ACC112 (cell line): Measurements from ENCODE around the gene QKI.
"Not testable (repeated sequence)": the region's sequence is repeated elsewhere in the genome, so short reads cannot be mapped to it uniquely, and the experiment has no call there.

Source experiments
- H2AFZ ChIP-seq: fragments of 200-600 bp; sonication (generic); one replicate; pipeline ENCODE4 v1.6.0; 2017; ENCODE audit warnings: antibody characterized with exemption, low read length; ENCODE audit not compliant: unreplicated experiment
- H3K27ac ChIP-seq: fragments of 200-600 bp; sonication (generic); 2 replicates; pipeline ENCODE4 v1.5.1; 2014; ENCODE audit warnings: low read depth, mild to moderate bottlenecking, antibody characterized with exemption, low read length, moderate library complexity
- H3K27me3 ChIP-seq: fragments of 200-600 bp; sonication (generic); 2 replicates; pipeline ENCODE4 v1.6.1; 2014; ENCODE audit warnings: mild to moderate bottlenecking, antibody characterized with exemption, low read length, moderate library complexity, mixed read lengths; ENCODE audit not compliant: insufficient read depth
- H3K36me3 ChIP-seq: fragments of 200-600 bp; sonication (generic); 2 replicates; pipeline ENCODE4 v1.6.1; 2016; ENCODE audit warnings: mild to moderate bottlenecking, antibody characterized with exemption, low read length, moderate library complexity, mixed read lengths; ENCODE audit not compliant: insufficient read depth
- H3K4me1 ChIP-seq: fragments of 200-600 bp; sonication (generic); one replicate; pipeline ENCODE4 v1.6.1; 2016; ENCODE audit warnings: low read length, mixed read lengths; ENCODE audit not compliant: insufficient read depth, unreplicated experiment, control insufficient read depth
- H3K4me3 ChIP-seq: fragments of 200-600 bp; sonication (generic); 2 replicates; pipeline ENCODE4 v1.5.1; 2014; ENCODE audit warnings: mild to moderate bottlenecking, low read depth, low read length
- H3K79me2 ChIP-seq: fragments of 200-600 bp; sonication (generic); one replicate; pipeline ENCODE4 v1.6.0; 2016; ENCODE audit warnings: low read length; ENCODE audit not compliant: control insufficient read depth, unreplicated experiment, insufficient read depth

The QKI gene

DNA sequence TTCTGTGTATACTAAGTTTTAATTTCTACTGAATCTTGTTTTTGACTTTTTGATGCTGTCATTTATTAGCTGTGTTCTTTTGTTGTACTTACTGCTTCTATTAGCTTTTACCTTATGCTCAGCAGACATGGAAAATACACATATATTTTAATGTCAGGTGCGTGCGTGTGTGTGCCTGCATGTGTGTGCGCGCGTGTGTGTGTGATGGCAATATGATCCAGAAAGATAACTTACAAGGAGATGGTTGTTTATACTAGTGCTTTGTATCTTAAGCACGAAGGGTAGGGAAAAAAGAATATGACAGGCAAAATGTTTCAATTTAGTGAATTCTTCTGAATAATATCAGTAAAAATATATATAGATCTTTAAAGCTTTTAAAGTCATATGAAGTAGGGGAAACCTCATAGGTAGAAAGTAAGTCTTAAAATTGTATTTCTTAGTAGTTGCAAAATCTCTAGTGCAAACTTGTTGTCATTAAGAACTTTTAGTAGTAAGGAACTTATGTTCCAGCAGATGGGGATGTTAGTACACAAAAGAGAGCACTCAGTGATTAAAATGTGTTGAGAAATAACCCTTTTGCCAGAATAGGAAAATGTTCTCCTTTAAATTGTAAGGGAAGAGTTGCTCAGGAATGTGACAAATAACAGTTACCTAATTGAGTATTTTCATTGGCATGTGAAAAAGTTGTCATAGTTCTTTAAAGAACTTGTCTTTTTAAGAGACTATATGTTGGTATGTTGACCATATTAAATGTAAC lies 13.2 kb downstream of the QKI start:
- Histone ChIP-seq H3K36me3 (no peaks in the 10 kb centered on the region), H3K4me1 (peaks cover 33% of the 10 kb centered on the region), H3K79me2 (peaks cover 97% of the 10 kb centered on the region)

DNA sequence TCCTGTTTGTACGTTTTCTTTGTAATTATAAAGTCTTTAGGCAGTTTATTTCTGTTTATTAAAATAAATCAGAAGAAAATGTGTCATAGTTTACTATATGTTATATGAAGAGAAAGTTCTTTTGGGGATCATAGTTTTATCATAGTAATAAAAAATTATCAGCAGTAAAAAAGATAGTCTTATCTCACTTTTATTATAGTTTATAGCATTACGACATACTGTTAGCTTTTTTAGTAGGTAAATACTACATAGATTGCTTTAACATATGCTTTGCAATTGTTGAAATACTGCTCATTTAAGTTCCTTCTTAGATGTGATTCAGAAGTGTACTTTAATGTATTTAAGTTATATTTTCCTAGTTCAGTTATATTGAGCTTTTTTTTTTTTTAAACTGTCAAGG lies 13.9 kb downstream of the QKI start:
- no peak overlapping the region for H3K4me3 ChIP-seq
- no peaks in the 10 kb centered on the region for H3K27me3 ChIP-seq
- no peak overlapping the region for H2AFZ ChIP-seq
- H3K36me3 ChIP-seq, result no peaks in the 10 kb centered on the region
- peaks cover 26% of the 10 kb centered on the region for H3K4me1 ChIP-seq
- peak overlapping the region; percentile 15; the same call in 1 of the 2 replicates for H3K27ac ChIP-seq
- peaks cover 97% of the 10 kb centered on the region for H3K79me2 ChIP-seq

More for the DNA sequence above, 13.2 kb downstream of the QKI start:
- no peak overlapping the region for H3K4me3 ChIP-seq
- H3K27me3 ChIP-seq, result no peaks in the 10 kb centered on the region
- H3K27ac ChIP-seq, result peak overlapping the region; percentile 15; the same call in 1 of the 2 replicates
- H2AFZ ChIP-seq, result no peak overlapping the region

DNA sequence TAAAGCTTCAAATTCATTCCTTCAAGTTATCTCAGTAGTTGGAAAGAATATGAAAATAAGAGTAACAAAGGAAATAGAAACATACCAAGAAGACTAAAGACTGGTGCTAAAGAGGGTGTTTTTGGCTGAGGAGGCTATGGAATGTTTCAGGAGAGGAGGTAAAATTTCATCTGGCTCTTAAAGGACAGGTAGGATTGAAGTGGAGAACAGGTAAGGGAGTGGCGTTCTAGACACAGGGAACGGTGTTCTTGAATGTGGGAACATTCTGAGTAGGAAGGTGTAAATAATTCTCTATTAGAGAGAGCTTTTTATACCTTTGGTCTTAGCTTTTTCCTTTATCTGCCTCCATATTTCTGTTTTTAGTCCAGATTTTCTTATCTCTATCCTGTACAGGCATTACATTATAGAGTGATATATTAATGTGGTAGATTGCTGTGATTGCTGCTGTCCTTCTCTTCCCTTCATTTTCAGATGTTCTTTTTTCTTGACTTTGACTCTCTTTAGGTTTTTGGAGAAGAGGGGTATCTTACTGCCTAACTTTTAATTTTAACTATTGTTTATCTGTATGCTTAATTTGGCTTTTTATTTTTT lies 15.4 kb downstream of the QKI start:
- no peaks in the 10 kb centered on the region for H3K36me3 ChIP-seq
- H3K4me3 ChIP-seq, result no peak overlapping the region
- H3K27ac ChIP-seq, result no peak overlapping the region
- peaks cover 93% of the 10 kb centered on the region for H3K79me2 ChIP-seq
- peaks cover 17% of the 10 kb centered on the region for H3K4me1 ChIP-seq
- no peaks in the 10 kb centered on the region for H3K27me3 ChIP-seq
- H2AFZ ChIP-seq, result no peak overlapping the region

DNA sequence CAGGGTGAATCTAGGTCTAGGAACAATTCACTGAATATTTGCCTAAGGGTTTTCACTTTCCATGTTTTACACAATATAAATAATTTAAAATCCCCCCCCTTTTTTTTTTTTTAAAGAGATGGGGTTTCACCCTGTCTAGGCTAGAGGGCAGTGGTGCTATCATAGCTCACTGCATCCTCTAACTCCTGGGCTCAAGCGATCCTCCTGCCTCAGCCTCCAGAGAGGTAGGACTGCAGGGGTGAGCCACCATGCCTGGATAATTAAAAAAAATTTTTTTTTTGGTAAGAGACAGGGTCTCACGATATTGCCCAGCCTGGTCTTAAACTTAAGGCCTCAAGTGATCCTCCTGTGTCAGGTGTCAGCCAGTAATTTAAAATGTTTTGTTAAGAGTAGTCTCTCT lies 17.8 kb downstream of the QKI start:
- Histone ChIP-seq H3K27ac (no peak overlapping the region), H3K4me3 (no peak overlapping the region), H3K36me3 (no peaks in the 10 kb centered on the region), H3K27me3 (no peaks in the 10 kb centered on the region), H3K4me1 (peaks cover 18% of the 10 kb centered on the region), H2AFZ (no peak overlapping the region), H3K79me2 (peaks cover 94% of the 10 kb centered on the region)

DNA sequence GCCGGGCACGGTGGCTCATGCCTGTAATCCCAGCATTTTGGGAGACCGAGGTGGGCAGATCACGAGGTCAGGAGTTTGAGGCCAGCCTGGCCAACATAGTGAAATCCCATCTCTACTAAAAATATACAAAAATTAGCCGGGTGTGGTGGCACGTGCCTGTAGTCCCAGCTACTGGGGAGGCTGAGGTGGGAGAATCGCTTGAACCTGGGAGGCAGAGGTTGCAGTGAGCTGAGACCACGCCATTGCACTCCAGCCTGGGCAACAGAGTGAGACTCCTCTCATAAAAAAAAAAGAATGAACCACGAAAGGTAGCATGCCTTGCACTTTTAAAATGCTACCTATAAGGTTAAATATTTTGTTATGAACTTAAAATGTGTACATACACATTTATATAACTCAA lies 19.0 kb downstream of the QKI start:
- H2AFZ ChIP-seq, H3K27me3 ChIP-seq, H3K36me3 ChIP-seq, H3K27ac ChIP-seq, H3K4me3 ChIP-seq: not testable (repeated sequence)
- Histone ChIP-seq H3K79me2 (peaks cover 95% of the 10 kb centered on the region), H3K4me1 (peaks cover 16% of the 10 kb centered on the region)

DNA sequence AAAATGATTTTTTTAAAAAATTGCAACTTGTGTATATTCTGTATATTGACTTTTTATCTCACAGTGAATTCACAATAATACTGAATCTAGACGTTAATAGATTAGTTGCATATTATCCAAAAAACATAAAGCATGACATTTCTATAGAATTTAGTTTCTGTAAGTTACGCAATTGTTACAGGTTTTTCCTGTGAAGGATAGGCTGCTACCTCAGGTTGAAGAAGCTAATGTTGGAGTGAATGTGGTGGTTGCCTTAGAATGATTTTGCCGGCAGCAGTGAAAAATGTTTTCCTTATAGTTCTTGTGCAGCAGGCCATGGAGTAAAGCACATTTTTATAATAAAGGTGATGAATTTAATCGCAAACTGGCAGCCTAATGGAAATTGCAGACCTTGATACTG lies 20.5 kb downstream of the QKI start:
- peaks cover 16% of the 10 kb centered on the region for H3K4me1 ChIP-seq
- no peak overlapping the region for H3K27ac ChIP-seq
- no peak overlapping the region for H3K4me3 ChIP-seq
- H3K27me3 ChIP-seq, result no peaks in the 10 kb centered on the region
- peaks cover 93% of the 10 kb centered on the region for H3K79me2 ChIP-seq
- H2AFZ ChIP-seq, result no peak overlapping the region
- H3K36me3 ChIP-seq, result no peaks in the 10 kb centered on the region

DNA sequence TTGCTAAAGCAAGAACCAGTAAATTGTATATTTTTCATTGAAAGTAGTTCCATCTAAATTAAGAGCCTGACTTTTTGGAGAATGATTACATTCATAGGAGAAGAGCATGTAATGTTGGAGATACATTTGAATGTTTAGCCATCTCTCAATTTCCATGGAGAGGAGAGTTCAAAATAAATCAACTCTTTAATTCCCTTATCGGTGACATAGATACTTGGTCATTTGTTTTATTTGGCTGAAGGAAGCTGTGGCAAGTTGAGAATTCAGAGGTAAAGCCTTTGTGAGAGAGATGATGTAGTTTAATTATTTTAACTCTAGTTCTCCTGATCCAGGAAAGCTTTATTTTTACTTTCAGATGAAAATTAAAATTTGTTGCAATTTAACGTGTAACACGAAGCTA lies 22.3 kb downstream of the QKI start:
- Histone ChIP-seq H3K27me3 (no peaks in the 10 kb centered on the region), H2AFZ (no peak overlapping the region), H3K27ac (no peak overlapping the region), H3K79me2 (peaks cover 93% of the 10 kb centered on the region), H3K36me3 (no peaks in the 10 kb centered on the region), H3K4me1 (peaks cover 9% of the 10 kb centered on the region), H3K4me3 (no peak overlapping the region)

DNA sequence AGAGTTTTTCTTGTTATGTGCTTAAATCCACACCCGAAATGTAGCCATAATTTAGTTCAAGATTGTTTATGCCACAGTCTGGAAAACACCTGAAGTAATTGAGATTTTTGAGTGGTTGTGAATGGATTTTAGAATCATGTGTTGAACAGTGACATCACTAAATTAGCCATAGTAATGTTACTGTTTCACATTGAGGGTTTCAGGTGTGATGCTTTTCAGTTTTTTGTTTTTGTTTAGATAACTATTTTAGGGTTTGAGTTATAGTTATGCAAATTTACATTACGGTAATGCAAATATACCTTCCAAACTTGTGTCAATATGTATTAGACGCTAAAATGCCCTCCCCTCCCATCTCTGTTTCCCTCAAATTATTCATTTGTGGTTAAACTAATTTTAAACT lies 22.9 kb downstream of the QKI start:
- Histone ChIP-seq H2AFZ (no peak overlapping the region), H3K4me3 (no peak overlapping the region), H3K27ac (no peak overlapping the region)

DNA sequence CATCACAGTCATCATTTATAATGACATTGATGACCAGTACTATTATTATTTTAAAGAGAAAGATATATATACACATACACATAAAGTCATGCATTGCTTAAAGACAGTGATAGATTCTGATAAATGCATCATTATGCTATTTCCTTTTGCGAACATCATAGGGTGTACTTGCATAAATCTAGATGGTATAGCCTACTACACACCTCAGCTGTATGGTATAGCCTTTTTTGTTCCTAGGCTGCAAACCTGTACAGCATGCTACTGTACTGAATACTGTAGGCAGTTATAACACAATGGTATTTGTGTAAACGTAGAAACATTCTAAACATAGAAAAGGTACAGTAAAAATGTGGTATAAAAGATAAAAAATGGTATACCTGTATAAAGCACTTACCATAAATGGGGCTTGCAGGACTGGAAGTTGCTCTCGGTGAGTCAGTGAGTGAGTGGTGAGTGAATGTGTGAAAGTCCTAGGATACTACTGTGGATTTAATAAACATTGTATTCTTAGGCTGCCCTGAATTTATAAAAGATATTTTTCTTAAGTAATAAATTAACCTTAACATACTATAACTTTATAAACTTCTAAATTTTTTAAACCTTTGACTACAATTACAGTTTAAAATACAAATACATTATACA lies 23.9 kb downstream of the QKI start:
- Histone ChIP-seq H2AFZ (no peak overlapping the region), H3K27ac (no peak overlapping the region), H3K4me3 (no peak overlapping the region), H3K4me1 (peaks cover 9% of the 10 kb centered on the region), H3K36me3 (no peaks in the 10 kb centered on the region), H3K27me3 (no peaks in the 10 kb centered on the region), H3K79me2 (peaks cover 93% of the 10 kb centered on the region)

More for the DNA sequence above, 22.9 kb downstream of the QKI start:
- H3K79me2 ChIP-seq, result peaks cover 93% of the 10 kb centered on the region
- no peaks in the 10 kb centered on the region for H3K36me3 ChIP-seq
- no peaks in the 10 kb centered on the region for H3K27me3 ChIP-seq
- peaks cover 9% of the 10 kb centered on the region for H3K4me1 ChIP-seq

DNA sequence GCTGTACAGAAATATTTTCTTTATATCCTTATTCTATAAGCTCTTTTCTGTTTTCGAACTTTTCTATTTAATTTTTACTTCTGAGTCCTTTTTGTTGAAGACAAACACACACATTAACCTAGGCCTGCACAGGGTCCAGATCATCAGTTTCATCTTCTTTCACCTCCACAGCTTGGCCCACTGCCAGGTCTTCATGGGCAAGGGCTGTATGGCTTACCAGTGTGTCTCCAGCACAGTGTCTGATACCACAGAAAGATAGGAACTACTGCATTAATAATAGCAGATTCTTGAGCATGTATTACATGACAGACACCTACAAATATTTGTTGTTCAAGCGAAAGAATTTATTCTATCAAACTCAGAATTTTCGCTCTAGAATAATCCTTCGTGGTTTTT lies 24.4 kb downstream of the QKI start:
- no peak overlapping the region for H3K27ac ChIP-seq
- H3K79me2 ChIP-seq, result peaks cover 93% of the 10 kb centered on the region
- no peaks in the 10 kb centered on the region for H3K36me3 ChIP-seq

DNA sequence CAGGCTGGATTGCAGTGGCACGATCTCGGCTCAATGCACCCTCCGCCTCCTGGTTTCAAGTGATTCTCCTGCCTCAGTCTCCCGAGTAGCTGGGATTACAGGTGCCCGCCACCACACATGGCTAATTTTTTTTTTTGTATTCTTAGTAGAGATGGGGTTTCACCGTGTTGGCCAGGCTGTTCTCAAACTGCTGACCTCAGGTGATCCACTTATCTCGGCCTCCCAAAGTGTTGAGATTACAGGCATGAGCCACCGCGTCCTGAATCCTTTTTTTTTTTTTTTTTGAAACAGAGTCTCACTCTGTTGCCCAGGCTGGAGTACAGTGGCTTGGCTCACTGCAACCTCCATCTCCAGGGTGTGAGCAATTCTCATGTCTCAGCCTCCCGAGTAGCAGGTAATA lies 24.9 kb downstream of the QKI start:
- not testable (repeated sequence) for H3K36me3 ChIP-seq, H3K4me1 ChIP-seq, H3K27ac ChIP-seq, H2AFZ ChIP-seq, H3K27me3 ChIP-seq, H3K4me3 ChIP-seq
- H3K79me2 ChIP-seq, result peaks cover 94% of the 10 kb centered on the region

More for the DNA sequence above, 24.4 kb downstream of the QKI start:
- H3K4me3 ChIP-seq, result no peak overlapping the region
- H3K4me1 ChIP-seq, result peaks cover 9% of the 10 kb centered on the region
- no peak overlapping the region for H2AFZ ChIP-seq
- H3K27me3 ChIP-seq, result no peaks in the 10 kb centered on the region
